Endothelial cell of umbilical vein (primary cell): ENCODE measurements around the gene SMCO2. TPM values are rescaled to one million over a fixed set of nuclear protein-coding genes. Genes with fewer than 3 reads are reported as not detected.

Experiments used
- BruUV-seq: library from RNA; stranded (reverse); fragments of 400-500 nt; replicated peaks from 2 replicates; lab custom pipeline; 2021; lab: Mats Ljungman, UMichigan
- CTCF ChIA-PET: fragments of 300-600, 350-600 bp; sonication (Branson Sonifier 250); formaldehyde crosslinking; loops from one replicate; lab custom pipeline; 2021; ENCODE audit warnings: antibody characterized with exemption, inconsistent platforms; lab: Charles Lee
- POLR2A ChIA-PET: fragments of 300-600, 350-600 bp; sonication (Branson Sonifier 250); formaldehyde crosslinking; loops from one replicate; lab custom pipeline; 2021; ENCODE audit warnings: antibody characterized with exemption, inconsistent platforms; lab: Charles Lee
- DNase-seq: peaks from one replicate; pipeline ENCODE4 v3.0.0-alpha.2; 2011; ENCODE audit warnings: low read depth, low spot score
- FAIRE-seq: peaks from 2 replicates; lab custom pipeline; 2011; peaks lifted over from hg19 to GRCh38; lab: Jason Lieb, UNC
- H2AFZ ChIP-seq: 2 replicates; pipeline ENCODE4 v1.6.0; 2012; ENCODE audit warnings: low read depth, low read length, control low read depth, inconsistent platforms
- H3K27ac ChIP-seq: 2 replicates; pipeline ENCODE4 v1.5.1; 2011; ENCODE audit warnings: low read depth, mild to moderate bottlenecking, control low read depth, low read length, moderate library complexity; ENCODE audit not compliant: insufficient read depth
- H3K27me3 ChIP-seq, 2 experiments: 2 replicates each; pipeline versions ENCODE4 v1.6.0 to v1.6.1; 2011; ENCODE audit warnings: low read length in 2 of 2, mixed read lengths in 1 of 2; ENCODE audit not compliant: control insufficient read depth in 2 of 2, insufficient read depth in 2 of 2
- H3K36me3 ChIP-seq, 2 experiments: 2 replicates in 1 of 2; 3 replicates in 1 of 2; pipeline ENCODE4 v1.5.1; 2011; ENCODE audit warnings: low read length in 2 of 2, mild to moderate bottlenecking in 1 of 2, moderate library complexity in 1 of 2; ENCODE audit not compliant: control insufficient read depth in 2 of 2, insufficient read depth in 2 of 2; ENCODE audit errors: extremely low read depth in 1 of 2
- H3K4me1 ChIP-seq: 3 replicates; pipeline ENCODE4 v1.5.1; 2011; ENCODE audit warnings: mild to moderate bottlenecking, low read length; ENCODE audit not compliant: control insufficient read depth, insufficient read depth; ENCODE audit errors: extremely low read depth
- H3K4me2 ChIP-seq: 2 replicates; pipeline ENCODE4 v1.6.1; 2011; ENCODE audit warnings: low read length, control low read depth, mixed read lengths; ENCODE audit not compliant: insufficient read depth
- H3K4me3 ChIP-seq, 3 experiments: fragments of 200-600 bp in 1 of 3; sonication (generic), shearing (Covaris generic) in 1 of 3; replicated peaks in 1 of 3; 2 replicates each; pipeline ENCODE4 v1.5.1; 2011 to 2016; ENCODE audit warnings: control low read depth in 3 of 3, low read length in 3 of 3, mild to moderate bottlenecking in 2 of 3, inconsistent platforms in 1 of 3, low read depth in 1 of 3, moderate library complexity in 1 of 3; ENCODE audit not compliant: insufficient read depth in 1 of 3
- H3K79me2 ChIP-seq: 2 replicates; pipeline ENCODE4 v1.6.0; 2012; ENCODE audit warnings: low read length, inconsistent platforms; ENCODE audit not compliant: control insufficient read depth, insufficient read depth
- H3K9ac ChIP-seq: replicated peaks from 2 replicates; pipeline ENCODE3; 2011; ENCODE audit warnings: low read length, control low read depth; ENCODE audit not compliant: insufficient read depth; ENCODE audit errors: extremely low read depth
- H3K9me1 ChIP-seq: replicated peaks from 3 replicates; pipeline ENCODE4 v1.6.0; 2011; ENCODE audit warnings: mild to moderate bottlenecking, low read length; ENCODE audit not compliant: control insufficient read depth, insufficient read depth; ENCODE audit errors: extremely low read depth
- H3K9me3 ChIP-seq: replicated peaks from 2 replicates; pipeline ENCODE4 v1.5.1; 2012; ENCODE audit warnings: low read length, inconsistent platforms; ENCODE audit not compliant: control insufficient read depth, insufficient read depth
- H4K20me1 ChIP-seq: replicated peaks from 2 replicates; pipeline ENCODE3; 2011; ENCODE audit warnings: mild to moderate bottlenecking, low read length; ENCODE audit not compliant: control insufficient read depth, insufficient read depth; ENCODE audit errors: extremely low read depth
- CTCF ChIP-seq, 2 donors: IDR thresholded peaks; 1 replicate in 1 of 2; 2 replicates in 1 of 2; pipeline ENCODE4 v1.5.1; 2011; ENCODE audit warnings: low read length in 2 of 2, mild to moderate bottlenecking in 2 of 2, moderate library complexity in 2 of 2, control low read depth in 1 of 2, inconsistent platforms in 1 of 2, low read depth in 1 of 2; ENCODE audit not compliant: insufficient read depth in 1 of 2; ENCODE audit errors: extremely low read depth in 1 of 2
- EZH2 ChIP-seq: IDR thresholded peaks from 2 replicates; pipeline ENCODE4 v1.6.1; 2012; ENCODE audit warnings: borderline replicate concordance, low read depth, mild to moderate bottlenecking, moderate library complexity, low read length, inconsistent platforms; ENCODE audit not compliant: severe bottlenecking
- MAX ChIP-seq: IDR thresholded peaks from 2 replicates; pipeline ENCODE4 v1.6.1; 2011; ENCODE audit not compliant: insufficient read depth, insufficient read length
- POLR2A ChIP-seq: IDR thresholded peaks from 2 replicates; pipeline ENCODE4 v1.6.1; 2012; ENCODE audit warnings: low read depth, mild to moderate bottlenecking, control low read depth, low read length
- POLR2AphosphoS5 ChIP-seq: IDR thresholded peaks from 2 replicates; pipeline ENCODE4 v1.6.1; 2012; ENCODE audit warnings: low read depth, mild to moderate bottlenecking, control low read depth, low read length, moderate library complexity; ENCODE audit not compliant: insufficient read depth
- dilution Hi-C: fragments of 300-500 bp; cut with MboI; formaldehyde crosslinking; loops from one replicate; pipeline ENCODE4 v1.15.0; 2019; ENCODE audit warnings: low sequenced_read_pairs; ENCODE audit not compliant: extremely low pct_ligation_motif_present
- intact Hi-C: fragments of 100-400 bp; cut with micrococcal nuclease; formaldehyde crosslinking; loops from one replicate; pipeline ENCODE4 v1.10.0; 2022
- polyA plus RNA-seq, 4 experiments: library from polyadenylated mRNA; depleted of rRNA in 3 of 4; stranded (reverse) in 3 of 4; unstranded in 1 of 4; fragments of >200 nt; gene quantifications; 2 replicates each; pipeline versions ENCODE4 v1.2.1 to v1.2.3, GENCODE V29; 2011 to 2012; ENCODE audit warnings: missing spikeins in 1 of 4
- total RNA-seq: library from RNA; stranded (reverse); gene quantifications from 2 replicates; pipeline ENCODE4 v1.2.3, GENCODE V29; 2021

The SMCO2 gene
- total and polyA plus RNA-seq, 2 donors (not counting 3 experiments of a cell fraction or from before 2014, with no cell fraction given) = 0.33 to 0.49 TPM

- BruUV-seq = no TSS peak
- CTCF ChIA-PET = interaction anchor here (0.6 to 1.2 kb wide), 3 partner anchors 13 to 32 kb away, joined by 3 read pairs; no protein-coding TSS in a partner anchor
- Histone ChIP-seq H3K27me3 (no peaks in the 10 kb centered on the region), H3K79me2 (peaks cover 96% of the 10 kb centered on the region), H3K9ac (no peak overlapping the region), H4K20me1 (peaks cover 13% of the 10 kb centered on the region), H3K36me3 (peaks cover 0 to 2% of the 10 kb centered on the region in 2 experiments), H2AFZ (no peak overlapping the region), H3K9me1 (no peaks in the 10 kb centered on the region), H3K9me3 (no peaks in the 10 kb centered on the region), H3K4me3 (no peak overlapping the region), H3K27ac (no peak overlapping the region), H3K4me1 (peaks cover 20% of the 10 kb centered on the region), H3K4me2 (no peak overlapping the region)
- intact Hi-C loops = no loop called here
- TF ChIP-seq CTCF (IDR thresholded peaks at IDR 0.05; ENCODE audit: extremely low read depth in 1 of 2, insufficient read depth in 1 of 2, low read depth in 1 of 2, low read length in 2 of 2) (no peak), POLR2AphosphoS5 (no peak), MAX (no peak), POLR2A (no peak), EZH2 (no peak)
- no peak for DNase-seq
- dilution Hi-C loops = no loop called here
- no peak for FAIRE-seq
- POLR2A ChIA-PET = no interaction called here
Measured at GRCh38 chr12:27534060-27534764, 87.7 kb downstream of the SMCO2 start.
